Endothelial cell of umbilical vein (primary cell): ENCODE measurements around the gene LPP. TPM values are rescaled to one million over a fixed set of nuclear protein-coding genes. Genes with fewer than 3 reads are reported as not detected.

Experiments used
- BruUV-seq: library from RNA; stranded (reverse); fragments of 400-500 nt; replicated peaks from 2 replicates; lab custom pipeline; 2021; lab: Mats Ljungman, UMichigan
- CTCF ChIA-PET: fragments of 300-600, 350-600 bp; sonication (Branson Sonifier 250); formaldehyde crosslinking; loops from one replicate; lab custom pipeline; 2021; ENCODE audit warnings: antibody characterized with exemption, inconsistent platforms; lab: Charles Lee
- POLR2A ChIA-PET: fragments of 300-600, 350-600 bp; sonication (Branson Sonifier 250); formaldehyde crosslinking; loops from one replicate; lab custom pipeline; 2021; ENCODE audit warnings: antibody characterized with exemption, inconsistent platforms; lab: Charles Lee
- DNase-seq: peaks from one replicate; pipeline ENCODE4 v3.0.0-alpha.2; 2011; ENCODE audit warnings: low read depth, low spot score
- FAIRE-seq: peaks from 2 replicates; lab custom pipeline; 2011; peaks lifted over from hg19 to GRCh38; lab: Jason Lieb, UNC
- H2AFZ ChIP-seq: 2 replicates; pipeline ENCODE4 v1.6.0; 2012; ENCODE audit warnings: low read depth, low read length, control low read depth, inconsistent platforms
- H3K27ac ChIP-seq: 2 replicates; pipeline ENCODE4 v1.5.1; 2011; ENCODE audit warnings: low read depth, mild to moderate bottlenecking, control low read depth, low read length, moderate library complexity; ENCODE audit not compliant: insufficient read depth
- H3K27me3 ChIP-seq, 2 experiments: 2 replicates each; pipeline versions ENCODE4 v1.6.0 to v1.6.1; 2011; ENCODE audit warnings: low read length in 2 of 2, mixed read lengths in 1 of 2; ENCODE audit not compliant: control insufficient read depth in 2 of 2, insufficient read depth in 2 of 2
- H3K36me3 ChIP-seq, 2 experiments: 2 replicates in 1 of 2; 3 replicates in 1 of 2; pipeline ENCODE4 v1.5.1; 2011; ENCODE audit warnings: low read length in 2 of 2, mild to moderate bottlenecking in 1 of 2, moderate library complexity in 1 of 2; ENCODE audit not compliant: control insufficient read depth in 2 of 2, insufficient read depth in 2 of 2; ENCODE audit errors: extremely low read depth in 1 of 2
- H3K4me1 ChIP-seq: 3 replicates; pipeline ENCODE4 v1.5.1; 2011; ENCODE audit warnings: mild to moderate bottlenecking, low read length; ENCODE audit not compliant: control insufficient read depth, insufficient read depth; ENCODE audit errors: extremely low read depth
- H3K4me2 ChIP-seq: 2 replicates; pipeline ENCODE4 v1.6.1; 2011; ENCODE audit warnings: low read length, control low read depth, mixed read lengths; ENCODE audit not compliant: insufficient read depth
- H3K4me3 ChIP-seq, 3 experiments: fragments of 200-600 bp in 1 of 3; sonication (generic), shearing (Covaris generic) in 1 of 3; replicated peaks in 1 of 3; 2 replicates each; pipeline ENCODE4 v1.5.1; 2011 to 2016; ENCODE audit warnings: control low read depth in 3 of 3, low read length in 3 of 3, mild to moderate bottlenecking in 2 of 3, inconsistent platforms in 1 of 3, low read depth in 1 of 3, moderate library complexity in 1 of 3; ENCODE audit not compliant: insufficient read depth in 1 of 3
- H3K79me2 ChIP-seq: 2 replicates; pipeline ENCODE4 v1.6.0; 2012; ENCODE audit warnings: low read length, inconsistent platforms; ENCODE audit not compliant: control insufficient read depth, insufficient read depth
- H3K9ac ChIP-seq: replicated peaks from 2 replicates; pipeline ENCODE3; 2011; ENCODE audit warnings: low read length, control low read depth; ENCODE audit not compliant: insufficient read depth; ENCODE audit errors: extremely low read depth
- H3K9me1 ChIP-seq: replicated peaks from 3 replicates; pipeline ENCODE4 v1.6.0; 2011; ENCODE audit warnings: mild to moderate bottlenecking, low read length; ENCODE audit not compliant: control insufficient read depth, insufficient read depth; ENCODE audit errors: extremely low read depth
- H3K9me3 ChIP-seq: replicated peaks from 2 replicates; pipeline ENCODE4 v1.5.1; 2012; ENCODE audit warnings: low read length, inconsistent platforms; ENCODE audit not compliant: control insufficient read depth, insufficient read depth
- H4K20me1 ChIP-seq: replicated peaks from 2 replicates; pipeline ENCODE3; 2011; ENCODE audit warnings: mild to moderate bottlenecking, low read length; ENCODE audit not compliant: control insufficient read depth, insufficient read depth; ENCODE audit errors: extremely low read depth
- CTCF ChIP-seq, 2 donors: IDR thresholded peaks; 1 replicate in 1 of 2; 2 replicates in 1 of 2; pipeline ENCODE4 v1.5.1; 2011; ENCODE audit warnings: low read length in 2 of 2, mild to moderate bottlenecking in 2 of 2, moderate library complexity in 2 of 2, control low read depth in 1 of 2, inconsistent platforms in 1 of 2, low read depth in 1 of 2; ENCODE audit not compliant: insufficient read depth in 1 of 2; ENCODE audit errors: extremely low read depth in 1 of 2
- FOS ChIP-seq: IDR thresholded peaks from 2 replicates; pipeline ENCODE4 v1.6.1; 2011; ENCODE audit warnings: mild to moderate bottlenecking, low read length, moderate library complexity, borderline replicate concordance; ENCODE audit not compliant: insufficient read depth
- GATA2 ChIP-seq: IDR thresholded peaks from 2 replicates; pipeline ENCODE4 v1.7.0; 2011; ENCODE audit warnings: low read depth, mild to moderate bottlenecking, moderate library complexity, mixed read lengths, low read length; ENCODE audit not compliant: insufficient read length, insufficient read depth
- JUN ChIP-seq: IDR thresholded peaks from 2 replicates; pipeline ENCODE4 v1.6.1; 2011; ENCODE audit warnings: borderline replicate concordance, low read depth; ENCODE audit not compliant: insufficient read length, insufficient read depth
- MYC ChIP-seq: IDR thresholded peaks from one replicate; pipeline ENCODE4 v1.6.1; 2011; ENCODE audit warnings: mild to moderate bottlenecking, low read depth, low read length
- POLR2A ChIP-seq: IDR thresholded peaks from 2 replicates; pipeline ENCODE4 v1.6.1; 2012; ENCODE audit warnings: low read depth, mild to moderate bottlenecking, control low read depth, low read length
- dilution Hi-C: fragments of 300-500 bp; cut with MboI; formaldehyde crosslinking; loops from one replicate; pipeline ENCODE4 v1.15.0; 2019; ENCODE audit warnings: low sequenced_read_pairs; ENCODE audit not compliant: extremely low pct_ligation_motif_present
- intact Hi-C: fragments of 100-400 bp; cut with micrococcal nuclease; formaldehyde crosslinking; loops from one replicate; pipeline ENCODE4 v1.10.0; 2022
- polyA plus RNA-seq, 4 experiments: library from polyadenylated mRNA; depleted of rRNA in 3 of 4; stranded (reverse) in 3 of 4; unstranded in 1 of 4; fragments of >200 nt; gene quantifications; 2 replicates each; pipeline versions ENCODE4 v1.2.1 to v1.2.3, GENCODE V29; 2011 to 2012; ENCODE audit warnings: missing spikeins in 1 of 4
- total RNA-seq: library from RNA; stranded (reverse); gene quantifications from 2 replicates; pipeline ENCODE4 v1.2.3, GENCODE V29; 2021

The LPP gene
- total and polyA plus RNA-seq, 2 donors (not counting 3 experiments of a cell fraction or from before 2014, with no cell fraction given): 16.9 to 153 TPM

- Histone ChIP-seq H3K79me2 (peaks cover 14% of the 10 kb centered on the region), H3K4me1 (no peaks in the 10 kb centered on the region), H3K27ac (no peak overlapping the region), H3K4me3 (no peak overlapping the region), H3K27me3 (no peaks in the 10 kb centered on the region), H3K4me2 (no peak overlapping the region), H3K9ac (no peak overlapping the region), H4K20me1 (no peaks in the 10 kb centered on the region), H3K9me3 (no peaks in the 10 kb centered on the region), H3K36me3 (no peaks in the 10 kb centered on the region), H2AFZ (no peak overlapping the region), H3K9me1 (no peaks in the 10 kb centered on the region)
- TF ChIP-seq CTCF (IDR thresholded peaks at IDR 0.05; ENCODE audit: extremely low read depth in 1 of 2, insufficient read depth in 1 of 2, low read depth in 1 of 2, low read length in 2 of 2) (no peak), POLR2A (no peak), GATA2 (no peak), JUN (no peak), MYC (no peak), FOS (no peak)
- CTCF ChIA-PET: interaction anchor here (1.3 kb wide), 1 partner anchor 15 kb away, joined by 4 read pairs; no protein-coding TSS in a partner anchor
- intact Hi-C loops: no loop called here
- POLR2A ChIA-PET: no interaction called here
- dilution Hi-C loops: no loop called here
- BruUV-seq: no TSS peak
- DNase-seq: no peak
- no peak for FAIRE-seq
Measured at GRCh38 chr3:188279502-188280335, 125.8 kb downstream of the LPP start.
